SK-N-SH (cell line): ENCODE results near the gene ELMO1. TPM values are rescaled to one million over a fixed set of nuclear protein-coding genes. Genes with fewer than 3 reads are reported as not detected.

Experiments used
- CTCF ChIA-PET: fragments of 300-600, 350-600 bp; formaldehyde crosslinking; extraction: SDS; loops from one replicate; lab custom pipeline; 2021; lab: Yijun Ruan, JAX
- POLR2A ChIA-PET: fragments of 350-600 bp; sonication (Branson Sonifier 250); formaldehyde crosslinking; extraction: SDS; loops from one replicate; lab custom pipeline; 2020; ENCODE audit warnings: antibody characterized with exemption, inconsistent platforms; lab: Yijun Ruan, JAX
- DNase-seq: peaks from one replicate; pipeline ENCODE4 v3.0.0; 2012
- H2AFZ ChIP-seq: fragments of 200-600 bp; sonication (generic); 2 replicates; pipeline ENCODE4 v1.8.1; 2016; ENCODE audit warnings: antibody characterized with exemption, mild to moderate bottlenecking, low read depth
- H3F3A ChIP-seq: fragments of 200-600 bp; sonication (generic); replicated peaks from 2 replicates; pipeline ENCODE3; 2016; ENCODE audit warnings: antibody characterized with exemption, mild to moderate bottlenecking; ENCODE audit not compliant: insufficient read depth
- H3K27ac ChIP-seq, 2 experiments: fragments of 200-500 bp in 1 of 2; fragments of 200-600 bp in 1 of 2; sonication (Bioruptor generic) in 1 of 2; sonication (generic), shearing (Covaris generic) in 1 of 2; 2 replicates each; pipeline versions ENCODE4 v1.5.1 to v1.6.1; 2014 to 2016; ENCODE audit warnings: low read depth in 2 of 2, inconsistent platforms in 1 of 2, low read length in 1 of 2, mild to moderate bottlenecking in 1 of 2, mixed read lengths in 1 of 2
- H3K27me3 ChIP-seq: fragments of 200-600 bp; sonication (generic), shearing (Covaris generic); 2 replicates; pipeline ENCODE4 v1.6.1; 2016; ENCODE audit warnings: mixed run types; ENCODE audit not compliant: insufficient read depth
- H3K36me3 ChIP-seq, 2 experiments: fragments of 200-500 bp in 1 of 2; fragments of 200-600 bp in 1 of 2; sonication (Bioruptor generic) in 1 of 2; sonication (generic) in 1 of 2; replicated peaks in 1 of 2; 2 replicates each; pipeline versions ENCODE3 to v1.5.1; 2014 to 2016; ENCODE audit warnings: low read length in 1 of 2, mild to moderate bottlenecking in 1 of 2; ENCODE audit not compliant: insufficient read depth in 2 of 2, control insufficient read depth in 1 of 2
- H3K4me1 ChIP-seq, 2 experiments: fragments of 200-500 bp in 1 of 2; fragments of 200-600 bp in 1 of 2; sonication (Bioruptor generic) in 1 of 2; sonication (generic), shearing (Covaris generic) in 1 of 2; 2 replicates each; pipeline versions ENCODE4 v1.5.1 to v1.6.1; 2014 to 2016; ENCODE audit warnings: low read depth in 1 of 2, low read length in 1 of 2, mixed run types in 1 of 2; ENCODE audit not compliant: insufficient read depth in 2 of 2, control insufficient read depth in 1 of 2
- H3K4me2 ChIP-seq: fragments of 200-600 bp; sonication (generic), shearing (Covaris generic); 2 replicates; pipeline ENCODE4 v1.6.1; 2017; ENCODE audit warnings: mixed run types
- H3K4me3 ChIP-seq, 2 experiments: fragments of 200-500 bp in 1 of 2; fragments of 200-600 bp in 1 of 2; sonication (Bioruptor generic) in 1 of 2; sonication (generic), shearing (Covaris generic) in 1 of 2; 2 replicates each; pipeline versions ENCODE4 v1.5.1 to v1.8.1; 2014 to 2016; ENCODE audit warnings: low read depth in 2 of 2, inconsistent platforms in 1 of 2, low read length in 1 of 2, mild to moderate bottlenecking in 1 of 2, mixed read lengths in 1 of 2, moderate library complexity in 1 of 2
- H3K79me2 ChIP-seq: fragments of 200-600 bp; sonication (generic); 2 replicates; pipeline ENCODE4 v1.8.1; 2017; ENCODE audit warnings: mild to moderate bottlenecking; ENCODE audit not compliant: insufficient read depth
- H3K9ac ChIP-seq: fragments of 200-600 bp; sonication (generic); 2 replicates; pipeline ENCODE4 v1.6.1; 2017; ENCODE audit warnings: mixed run types
- H3K9me2 ChIP-seq: fragments of 200-600 bp; sonication (generic); 2 replicates; pipeline ENCODE4 v1.6.1; 2017; ENCODE audit warnings: mixed run types
- H3K9me3 ChIP-seq: fragments of 200-600 bp; sonication (generic); 2 replicates; pipeline ENCODE4 v1.6.1; 2017; ENCODE audit warnings: mixed run types, mild to moderate bottlenecking, moderate library complexity
- H4K20me1 ChIP-seq: fragments of 200-600 bp; sonication (generic); 2 replicates; pipeline ENCODE4 v1.6.1; 2017; ENCODE audit warnings: mild to moderate bottlenecking, mixed run types; ENCODE audit not compliant: insufficient read depth
- CTCF ChIP-seq: fragments of 200-600 bp; sonication (generic); IDR thresholded peaks from 2 replicates; pipeline ENCODE4 v1.6.1; 2017; ENCODE audit warnings: antibody characterized with exemption, mild to moderate bottlenecking, moderate library complexity
- IRF3 ChIP-seq: fragments of 150-350 bp; IDR thresholded peaks from 2 replicates; pipeline ENCODE4 v1.6.1; 2016; ENCODE audit warnings: mild to moderate bottlenecking, low read depth, low read length
- MEF2A ChIP-seq: IDR thresholded peaks from 2 replicates; pipeline ENCODE4 v1.4.0; 2012; ENCODE audit warnings: low read depth, borderline replicate concordance
- MXI1 ChIP-seq: IDR thresholded peaks from 2 replicates; pipeline ENCODE4 v1.6.1; 2012; ENCODE audit warnings: mild to moderate bottlenecking, low read depth, low read length, improper control_type of control experiment
- NFIC ChIP-seq: IDR thresholded peaks from 2 replicates; pipeline ENCODE4 v1.4.0; 2012; ENCODE audit warnings: borderline replicate concordance
- PBX3 ChIP-seq: IDR thresholded peaks from 2 replicates; pipeline ENCODE4; 2012
- POLR2AphosphoS5 ChIP-seq: IDR thresholded peaks from 2 replicates; pipeline ENCODE4 v1.6.1; 2012; ENCODE audit warnings: low read depth, low read length
- RCOR1 ChIP-seq: fragments of 150-350 bp; IDR thresholded peaks from 2 replicates; pipeline ENCODE4 v1.6.1; 2017; ENCODE audit warnings: antibody characterized with exemption, low read length
- TAF1 ChIP-seq: IDR thresholded peaks from 2 replicates; pipeline ENCODE4 v1.6.1; 2012; ENCODE audit warnings: low read depth, mild to moderate bottlenecking, low read length, moderate library complexity, borderline replicate concordance
- TEAD4 ChIP-seq: IDR thresholded peaks from 2 replicates; pipeline ENCODE4 v1.4.0; 2012; ENCODE audit warnings: mild to moderate bottlenecking, borderline replicate concordance; ENCODE audit not compliant: insufficient read depth
- USF1 ChIP-seq: IDR thresholded peaks from 2 replicates; pipeline ENCODE4 v1.4.0; 2012; ENCODE audit warnings: low read depth, borderline replicate concordance
- WGBS: methylation state at CpG from one replicate; pipeline ENCODE4 v1.1.6; 2017; ENCODE audit warnings: low lambda C conversion rate; 5-methylcytosine and 5-hydroxymethylcytosine counted together
- polyA plus RNA-seq, 3 experiments: library from polyadenylated mRNA; depleted of rRNA; stranded (reverse); fragments of >200 nt; gene quantifications; 2 replicates each; pipeline ENCODE4 v1.2.3, GENCODE V29; 2012

Gene ELMO1
- polyA plus RNA-seq, 1 of the 3 experiments (the other 2 are of a cell fraction): 0.64 TPM

GRCh38 chr7:37346761-37347160, 101.9 kb downstream of the ELMO1 start:
- H4K20me1 ChIP-seq: no peaks in the 10 kb centered on the region

More at GRCh38 chr7:37346761-37347160, 101.9 kb downstream of the ELMO1 start:
- no peak for DNase-seq
- H3K79me2 ChIP-seq: no peaks in the 10 kb centered on the region
- no peaks in the 10 kb centered on the region for H3K36me3 ChIP-seq
- H3K4me3 ChIP-seq: no peak overlapping the region
- no peak overlapping the region for H2AFZ ChIP-seq
- peaks cover 1% of the 10 kb centered on the region; the same call in 1 of the 2 replicates for H3K9me3 ChIP-seq
- 9% methylated on average over 3 of the region's 3 CpGs for WGBS
- ChIA-PET POLR2A (no interaction called here), CTCF (interaction anchor here (1.2 to 3.1 kb wide), 4 partner anchors 11 to 165 kb away, joined by 3 to 10 read pairs (median 4); no protein-coding TSS in a partner anchor)
- TF ChIP-seq IRF3 (no peak), USF1 (no peak), TEAD4 (no peak), POLR2AphosphoS5 (no peak), NFIC (no peak), CTCF (no peak), RCOR1 (no peak), MXI1 (no peak), TAF1 (no peak), MEF2A (no peak), PBX3 (no peak)
- no peak overlapping the region for H3K27ac ChIP-seq
- H3F3A ChIP-seq: no peaks in the 10 kb centered on the region
- H3K4me2 ChIP-seq: no peak overlapping the region
- no peaks in the 10 kb centered on the region for H3K27me3 ChIP-seq
- peaks cover 0 to 12% of the 10 kb centered on the region in 2 experiments; a peak in 1 of 4 replicates for H3K4me1 ChIP-seq
- no peak overlapping the region for H3K9ac ChIP-seq
- H3K9me2 ChIP-seq: no peaks in the 10 kb centered on the region
